H9 (cell line): ENCODE results near the gene TTBK1. TPM values are rescaled to one million over a fixed set of nuclear protein-coding genes. Genes with fewer than 3 reads are reported as not detected.

ENCODE experiments used
- DNase-seq: peaks from one replicate; pipeline ENCODE4 v3.0.0-alpha.2; 2017
- H2AFZ ChIP-seq: one replicate; pipeline ENCODE4 v1.6.1; 2013; ENCODE audit warnings: mild to moderate bottlenecking, low read length, control low read depth, moderate library complexity
- H2AK5ac ChIP-seq: 2 replicates; pipeline ENCODE4 v1.6.1; 2013; ENCODE audit warnings: low read length, control low read depth, mixed read lengths; ENCODE audit not compliant: insufficient read length
- H2BK120ac ChIP-seq: one replicate; pipeline ENCODE4 v1.6.1; 2013; ENCODE audit warnings: low read depth, mild to moderate bottlenecking, low read length, control low read depth, inconsistent platforms; ENCODE audit not compliant: poor library complexity, severe bottlenecking
- H2BK12ac ChIP-seq: 2 replicates; pipeline ENCODE4 v1.6.1; 2013; ENCODE audit warnings: low read length, control low read depth, mixed read lengths, low read depth; ENCODE audit not compliant: insufficient read length
- H2BK15ac ChIP-seq: 2 replicates; pipeline ENCODE4 v1.6.1; 2013; ENCODE audit warnings: low read depth, low read length, control low read depth
- H2BK20ac ChIP-seq: one replicate; pipeline ENCODE4 v1.6.1; 2013; ENCODE audit warnings: low read depth, mild to moderate bottlenecking, low read length, control low read depth, inconsistent platforms; ENCODE audit not compliant: poor library complexity, severe bottlenecking
- H2BK5ac ChIP-seq: 2 replicates; pipeline ENCODE4 v1.6.1; 2013; ENCODE audit warnings: low read length, control low read depth, mixed read lengths; ENCODE audit not compliant: insufficient read length
- H3K14ac ChIP-seq: 2 replicates; pipeline ENCODE4 v1.6.1; 2013; ENCODE audit warnings: low read length, control low read depth; ENCODE audit not compliant: insufficient read depth
- H3K18ac ChIP-seq: 2 replicates; pipeline ENCODE4 v1.6.1; 2013; ENCODE audit warnings: low read depth, mild to moderate bottlenecking, mixed read lengths, low read length, control low read depth; ENCODE audit not compliant: insufficient read length
- H3K23ac ChIP-seq: 2 replicates; pipeline ENCODE4 v1.6.1; 2013; ENCODE audit warnings: low read length, control low read depth, mixed read lengths, low read depth; ENCODE audit not compliant: insufficient read length
- H3K23me2 ChIP-seq: 2 replicates; pipeline ENCODE4 v1.6.1; 2013; ENCODE audit warnings: low read depth, mild to moderate bottlenecking, mixed read lengths, low read length, control low read depth; ENCODE audit not compliant: insufficient read length, poor library complexity, severe bottlenecking
- H3K27ac ChIP-seq: 2 replicates; pipeline ENCODE4 v1.5.1; 2013; ENCODE audit warnings: low read length, control low read depth, mixed read lengths, low read depth; ENCODE audit not compliant: insufficient read length
- H3K27me3 ChIP-seq: 2 replicates; pipeline ENCODE4 v1.6.1; 2013; ENCODE audit warnings: low read length, control low read depth, inconsistent platforms; ENCODE audit not compliant: insufficient read depth
- H3K4ac ChIP-seq: 2 replicates; pipeline ENCODE4 v1.6.1; 2013; ENCODE audit warnings: low read depth, mild to moderate bottlenecking, control low read depth, inconsistent platforms, low read length, moderate library complexity
- H3K4me1 ChIP-seq: 2 replicates; pipeline ENCODE4 v1.6.1; 2013; ENCODE audit warnings: low read length, control low read depth, inconsistent platforms; ENCODE audit not compliant: insufficient read depth
- H3K4me2 ChIP-seq: 2 replicates; pipeline ENCODE4 v1.6.1; 2013; ENCODE audit warnings: low read length, control low read depth, mixed read lengths; ENCODE audit not compliant: insufficient read length, insufficient read depth
- H3K56ac ChIP-seq: 2 replicates; pipeline ENCODE4 v1.6.1; 2013; ENCODE audit warnings: low read depth, mild to moderate bottlenecking, mixed read lengths, low read length, control low read depth; ENCODE audit not compliant: insufficient read length
- H3K79me1 ChIP-seq: 2 replicates; pipeline ENCODE4 v1.6.1; 2013; ENCODE audit warnings: low read depth, mild to moderate bottlenecking, moderate library complexity, low read length, control low read depth, inconsistent platforms; ENCODE audit not compliant: insufficient read depth, poor library complexity, severe bottlenecking
- H3K79me2 ChIP-seq: 2 replicates; pipeline ENCODE4 v1.6.1; 2013; ENCODE audit warnings: low read length, control low read depth, inconsistent platforms; ENCODE audit not compliant: insufficient read depth
- H3K9ac ChIP-seq: 2 replicates; pipeline ENCODE4 v1.6.1; 2013; ENCODE audit warnings: low read length, control low read depth, mixed read lengths; ENCODE audit not compliant: insufficient read length; ENCODE audit errors: extremely low read depth
- H3K9me3 ChIP-seq: one replicate; pipeline ENCODE4 v1.6.1; 2013; ENCODE audit warnings: low read depth, low read length, inconsistent platforms; ENCODE audit not compliant: control insufficient read depth
- H3T11ph ChIP-seq: one replicate; pipeline ENCODE4 v1.6.1; 2013; ENCODE audit warnings: mild to moderate bottlenecking, low read length, control low read depth, inconsistent platforms
- H4K20me1 ChIP-seq: one replicate; pipeline ENCODE4 v1.6.1; 2013; ENCODE audit not compliant: control insufficient read depth, insufficient read length, insufficient read depth
- H4K5ac ChIP-seq: 2 replicates; pipeline ENCODE4 v1.6.1; 2013; ENCODE audit warnings: low read depth, mild to moderate bottlenecking, mixed read lengths, low read length, control low read depth; ENCODE audit not compliant: insufficient read length
- H4K8ac ChIP-seq: replicated peaks from 2 replicates; pipeline ENCODE4 v1.6.1; 2013; ENCODE audit warnings: low read length, control low read depth, mixed read lengths, low read depth; ENCODE audit not compliant: insufficient read length
- H4K91ac ChIP-seq: 2 replicates; pipeline ENCODE4 v1.6.1; 2013; ENCODE audit warnings: low read depth, mild to moderate bottlenecking, moderate library complexity, mixed read lengths, low read length, control low read depth; ENCODE audit not compliant: insufficient read length
- H3K27ac Mint-ChIP-seq, 3 experiments: 2 replicates in 2 of 3; 3 replicates in 1 of 3; pipeline ENCODE4 v1.8.0; 2020 to 2021; ENCODE audit warnings: mixed read lengths in 3 of 3, mild to moderate bottlenecking in 1 of 3, moderate library complexity in 1 of 3
- H3K27me3 Mint-ChIP-seq: 2 replicates; pipeline ENCODE4 v1.8.0; 2021; ENCODE audit warnings: low read depth, mild to moderate bottlenecking, moderate library complexity, mixed read lengths
- H3K36me3 Mint-ChIP-seq, 3 experiments: 2 replicates in 2 of 3; 3 replicates in 1 of 3; pipeline ENCODE4 v1.8.0; 2020 to 2021; ENCODE audit warnings: low read depth in 3 of 3, mixed read lengths in 3 of 3; ENCODE audit not compliant: insufficient read depth in 1 of 3
- H3K4me1 Mint-ChIP-seq, 2 experiments: 2 replicates each; pipeline ENCODE4 v1.8.0; 2020; ENCODE audit warnings: mixed read lengths in 2 of 2
- H3K4me3 Mint-ChIP-seq, 2 experiments: 2 replicates in 1 of 2; 3 replicates in 1 of 2; pipeline ENCODE4 v1.8.0; 2020 to 2021; ENCODE audit warnings: mild to moderate bottlenecking in 2 of 2, mixed read lengths in 2 of 2, moderate library complexity in 1 of 2
- H3K9me3 Mint-ChIP-seq, 2 experiments: 2 replicates in 1 of 2; 3 replicates in 1 of 2; pipeline ENCODE4 v1.8.0; 2020; ENCODE audit warnings: mild to moderate bottlenecking in 2 of 2, mixed read lengths in 2 of 2, moderate library complexity in 1 of 2
- WGBS: extraction: QIAGEN DNeasy Blood & Tissue Kit; methylation state at CpG from one replicate; pipeline ENCODE4 v1.1.7; 2013; ENCODE audit warnings: missing lambda C conversion rate, low lambda C conversion rate, mixed read lengths; ENCODE audit not compliant: insufficient read length; ENCODE audit errors: extremely low coverage; 5-methylcytosine and 5-hydroxymethylcytosine counted together
- total RNA-seq: library from RNA; stranded (reverse); gene quantifications from 2 replicates; pipeline ENCODE4 v1.2.1, GENCODE V29; 2021
- TF ChIP-seq, protein P1 (sequence below): fragments of 200-600 bp; sonication (generic); conservative IDR thresholded peaks from 3 replicates; pipeline ENCODE4 v1.8.0; 2021; ENCODE audit warnings: antibody characterized with exemption, mild to moderate bottlenecking

The TTBK1 gene
- total RNA-seq, 1 experiment from 2014 or later: 1.6 TPM

- H3K4me1 Mint-ChIP-seq: peaks cover 10 to 16% of the 10 kb centered on the region in 2 experiments
- Histone ChIP-seq H3K14ac (no peak overlapping the region; the same call in 1 of the 2 replicates), H2AFZ (no peak overlapping the region), H3K79me2 (no peaks in the 10 kb centered on the region), H2BK120ac (no peak overlapping the region), H2AK5ac (no peak overlapping the region), H4K5ac (no peak overlapping the region), H3K56ac (no peak overlapping the region), H3K23me2 (no peaks in the 10 kb centered on the region), H3K18ac (no peak overlapping the region), H3K23ac (no peak overlapping the region), H3K27ac (no peak overlapping the region), H3K79me1 (no peaks in the 10 kb centered on the region), H2BK12ac (no peak overlapping the region), H4K8ac (no peak overlapping the region), H3K4me1 (no peaks in the 10 kb centered on the region), H3K9ac (no peak overlapping the region), H2BK20ac (no peak overlapping the region), H2BK15ac (no peak overlapping the region), H4K20me1 (no peaks in the 10 kb centered on the region), H3K4ac (no peak overlapping the region), H3K4me2 (no peak overlapping the region), H3K9me3 (no peaks in the 10 kb centered on the region), H3T11ph (no peak overlapping the region), H2BK5ac (no peak overlapping the region), H3K27me3 (no peaks in the 10 kb centered on the region), H4K91ac (no peak overlapping the region)
- peak overlapping the region in 1 of 2 experiments; percentile 30; a peak in 2 of 5 replicates for H3K4me3 Mint-ChIP-seq
- no peaks in the 10 kb centered on the region; the same call in 1 of the 2 replicates for H3K27me3 Mint-ChIP-seq
- TF ChIP-seq, protein P1, sequence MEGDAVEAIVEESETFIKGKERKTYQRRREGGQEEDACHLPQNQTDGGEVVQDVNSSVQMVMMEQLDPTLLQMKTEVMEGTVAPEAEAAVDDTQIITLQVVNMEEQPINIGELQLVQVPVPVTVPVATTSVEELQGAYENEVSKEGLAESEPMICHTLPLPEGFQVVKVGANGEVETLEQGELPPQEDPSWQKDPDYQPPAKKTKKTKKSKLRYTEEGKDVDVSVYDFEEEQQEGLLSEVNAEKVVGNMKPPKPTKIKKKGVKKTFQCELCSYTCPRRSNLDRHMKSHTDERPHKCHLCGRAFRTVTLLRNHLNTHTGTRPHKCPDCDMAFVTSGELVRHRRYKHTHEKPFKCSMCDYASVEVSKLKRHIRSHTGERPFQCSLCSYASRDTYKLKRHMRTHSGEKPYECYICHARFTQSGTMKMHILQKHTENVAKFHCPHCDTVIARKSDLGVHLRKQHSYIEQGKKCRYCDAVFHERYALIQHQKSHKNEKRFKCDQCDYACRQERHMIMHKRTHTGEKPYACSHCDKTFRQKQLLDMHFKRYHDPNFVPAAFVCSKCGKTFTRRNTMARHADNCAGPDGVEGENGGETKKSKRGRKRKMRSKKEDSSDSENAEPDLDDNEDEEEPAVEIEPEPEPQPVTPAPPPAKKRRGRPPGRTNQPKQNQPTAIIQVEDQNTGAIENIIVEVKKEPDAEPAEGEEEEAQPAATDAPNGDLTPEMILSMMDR: no peak
- no peaks in the 10 kb centered on the region; a peak in 1 of 5 replicates for H3K9me3 Mint-ChIP-seq
- H3K27ac Mint-ChIP-seq: no peak overlapping the region; a peak in 1 of 7 replicates
- no CpG with 5 or more reads among the region's 30 CpGs for WGBS
- H3K36me3 Mint-ChIP-seq: no peaks in the 10 kb centered on the region; a peak in 1 of 7 replicates
- DNase-seq: no peak
Observed at GRCh38 chr6:43258807-43259686, 15.8 kb downstream of the TTBK1 start.
